OCI-LY7 (cell line): ENCODE results near the gene MINDY3. TPM values are rescaled to one million over a fixed set of nuclear protein-coding genes. Genes with fewer than 3 reads are reported as not detected.

Experiments used
- BruUV-seq: library from RNA; stranded (reverse); fragments of 400-500 nt; replicated peaks from 2 replicates; lab custom pipeline; 2021; lab: Mats Ljungman, UMichigan
- CTCF ChIA-PET: fragments of 300-600 bp; sonication (Branson Sonifier 250); formaldehyde crosslinking; loops from one replicate; lab custom pipeline; 2022; ENCODE audit warnings: antibody characterized with exemption; ENCODE audit not compliant: unreplicated experiment; lab: Charles Lee
- POLR2A ChIA-PET: fragments of 300-600 bp; sonication (Branson Sonifier 250); formaldehyde crosslinking; loops from one replicate; lab custom pipeline; 2022; ENCODE audit warnings: antibody characterized with exemption; lab: Charles Lee
- DNase-seq: peaks from one replicate; pipeline ENCODE4 v3.0.0-alpha.2; 2015; ENCODE audit warnings: low spot score
- H2AFZ ChIP-seq: fragments of 200-600 bp; sonication (generic), shearing (Covaris generic); 2 replicates; pipeline ENCODE4 v1.6.1; 2014; ENCODE audit warnings: mild to moderate bottlenecking, antibody characterized with exemption, low read length, moderate library complexity
- H3K27ac ChIP-seq: fragments of 200-600 bp; sonication (generic); 2 replicates; pipeline ENCODE4 v1.5.1; 2014; ENCODE audit warnings: mixed run types, low read depth, mild to moderate bottlenecking, moderate library complexity, low read length, inconsistent platforms; ENCODE audit not compliant: poor library complexity, severe bottlenecking
- H3K36me3 ChIP-seq: fragments of 200-600 bp; sonication (generic); 2 replicates; pipeline ENCODE4 v1.6.1; 2014; ENCODE audit warnings: mild to moderate bottlenecking, antibody characterized with exemption, low read length, moderate library complexity, mixed read lengths; ENCODE audit not compliant: insufficient read depth
- H3K4me1 ChIP-seq: fragments of 200-600 bp; sonication (generic); 2 replicates; pipeline ENCODE4 v1.5.1; 2014; ENCODE audit warnings: mild to moderate bottlenecking, low read length; ENCODE audit not compliant: insufficient read depth, poor library complexity, severe bottlenecking
- H3K4me2 ChIP-seq: fragments of 200-600 bp; sonication (generic); 2 replicates; pipeline ENCODE4 v1.6.1; 2014; ENCODE audit warnings: mild to moderate bottlenecking, low read length
- H3K4me3 ChIP-seq: fragments of 200-600 bp; sonication (generic); 2 replicates; pipeline ENCODE4 v1.5.1; 2014; ENCODE audit warnings: mild to moderate bottlenecking, low read depth, low read length; ENCODE audit not compliant: poor library complexity, severe bottlenecking
- H3K79me2 ChIP-seq: fragments of 200-600 bp; sonication (generic); 2 replicates; pipeline ENCODE4 v1.6.1; 2016; ENCODE audit warnings: low read depth, mild to moderate bottlenecking, low read length, moderate library complexity, mixed read lengths; ENCODE audit not compliant: insufficient read depth
- H3K9me2 ChIP-seq: fragments of 200-600 bp; sonication (generic); 2 replicates; pipeline ENCODE4 v1.6.1; 2016; ENCODE audit warnings: mild to moderate bottlenecking, low read length, mixed read lengths; ENCODE audit not compliant: insufficient read depth
- H3K9me3 ChIP-seq: fragments of 200-600 bp; sonication (generic); 2 replicates; pipeline ENCODE4 v1.6.1; 2014; ENCODE audit warnings: mild to moderate bottlenecking, mixed run types, low read length, mixed read lengths
- H4K20me1 ChIP-seq: fragments of 200-600 bp; sonication (generic); 2 replicates; pipeline ENCODE4 v1.6.1; 2014; ENCODE audit warnings: mild to moderate bottlenecking, antibody characterized with exemption, low read length, moderate library complexity, mixed read lengths; ENCODE audit not compliant: insufficient read depth
- EZH2phosphoT487 ChIP-seq: fragments of 200-600 bp; sonication (generic); IDR thresholded peaks from 2 replicates; pipeline ENCODE4 v1.6.1; 2018; ENCODE audit warnings: low read depth, borderline replicate concordance, mild to moderate bottlenecking, mixed run types, antibody characterized with exemption, low read length, moderate library complexity, mixed read lengths
- intact Hi-C: fragments of 100-400 bp; cut with micrococcal nuclease; formaldehyde crosslinking; loops from one replicate; pipeline ENCODE4 v1.10.0; 2022; ENCODE audit not compliant: unreplicated experiment
- total RNA-seq, 2 experiments: library from RNA; depleted of rRNA in 1 of 2; stranded (reverse); fragments of >200 nt in 1 of 2; shearing (Covaris generic) in 1 of 2; gene quantifications; 2 replicates each; pipeline ENCODE4 v1.2.3, GENCODE V29; 2014 to 2022
- TF ChIP-seq, protein P1 (sequence below): fragments of 200-600 bp; sonication (generic); conservative IDR thresholded peaks from 2 replicates; pipeline ENCODE4 v1.5.1; 2014; ENCODE audit warnings: mild to moderate bottlenecking, antibody characterized with exemption, low read length, moderate library complexity, mixed read lengths

The MINDY3 gene
- total RNA-seq, 2 experiments from 2014 or later: 15.7 to 23.3 TPM

DNA sequence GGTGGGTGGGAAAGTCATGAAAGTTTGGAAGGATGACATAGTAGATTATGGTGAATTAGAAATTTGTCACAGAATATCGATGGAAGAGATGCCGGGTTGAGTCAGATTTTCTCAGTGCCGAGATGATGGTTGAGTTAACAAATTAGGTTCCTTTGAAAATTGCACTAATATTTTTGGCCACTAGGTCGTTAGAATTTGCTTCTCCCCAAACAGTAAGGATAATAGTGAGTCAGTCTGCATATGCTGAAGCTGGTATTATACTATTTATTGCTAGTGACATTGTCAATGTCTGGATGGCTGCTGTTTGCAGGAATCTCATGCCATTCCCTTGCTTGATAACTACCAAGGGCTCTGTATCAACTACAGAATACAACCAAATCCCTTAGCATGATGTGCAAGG, 37.7 kb upstream of the MINDY3 start:
- Histone ChIP-seq H2AFZ (no peak overlapping the region), H3K4me2 (no peak overlapping the region), H3K79me2 (no peaks in the 10 kb centered on the region), H4K20me1 (no peaks in the 10 kb centered on the region), H3K9me3 (no peaks in the 10 kb centered on the region), H3K4me1 (no peaks in the 10 kb centered on the region), H3K4me3 (no peak overlapping the region), H3K27ac (no peak overlapping the region), H3K36me3 (no peaks in the 10 kb centered on the region), H3K9me2 (no peaks in the 10 kb centered on the region)
- peak; percentile 18 for DNase-seq
- intact Hi-C loops: no loop called here
- no TSS peak for BruUV-seq
- CTCF ChIA-PET: no interaction called here
- TF ChIP-seq, protein P1, sequence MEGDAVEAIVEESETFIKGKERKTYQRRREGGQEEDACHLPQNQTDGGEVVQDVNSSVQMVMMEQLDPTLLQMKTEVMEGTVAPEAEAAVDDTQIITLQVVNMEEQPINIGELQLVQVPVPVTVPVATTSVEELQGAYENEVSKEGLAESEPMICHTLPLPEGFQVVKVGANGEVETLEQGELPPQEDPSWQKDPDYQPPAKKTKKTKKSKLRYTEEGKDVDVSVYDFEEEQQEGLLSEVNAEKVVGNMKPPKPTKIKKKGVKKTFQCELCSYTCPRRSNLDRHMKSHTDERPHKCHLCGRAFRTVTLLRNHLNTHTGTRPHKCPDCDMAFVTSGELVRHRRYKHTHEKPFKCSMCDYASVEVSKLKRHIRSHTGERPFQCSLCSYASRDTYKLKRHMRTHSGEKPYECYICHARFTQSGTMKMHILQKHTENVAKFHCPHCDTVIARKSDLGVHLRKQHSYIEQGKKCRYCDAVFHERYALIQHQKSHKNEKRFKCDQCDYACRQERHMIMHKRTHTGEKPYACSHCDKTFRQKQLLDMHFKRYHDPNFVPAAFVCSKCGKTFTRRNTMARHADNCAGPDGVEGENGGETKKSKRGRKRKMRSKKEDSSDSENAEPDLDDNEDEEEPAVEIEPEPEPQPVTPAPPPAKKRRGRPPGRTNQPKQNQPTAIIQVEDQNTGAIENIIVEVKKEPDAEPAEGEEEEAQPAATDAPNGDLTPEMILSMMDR: peak; percentile 65
- no peak for TF ChIP-seq EZH2phosphoT487
- POLR2A ChIA-PET: no interaction called here

GRCh38 chr10:15897287-15897686, 37.0 kb upstream of the MINDY3 start:
- H3K36me3 ChIP-seq: no peaks in the 10 kb centered on the region
- TF ChIP-seq, protein P1: no peak
- no peak for TF ChIP-seq EZH2phosphoT487
- H2AFZ ChIP-seq: no peak overlapping the region
- no TSS peak for BruUV-seq
- no peaks in the 10 kb centered on the region for H3K4me1 ChIP-seq
- H4K20me1 ChIP-seq: no peaks in the 10 kb centered on the region
- DNase-seq: no peak
- ChIA-PET CTCF (no interaction called here), POLR2A (interaction anchor here (0.6 kb wide), 1 partner anchor 245 kb away, joined by 4 read pairs; no protein-coding TSS in a partner anchor)
- no peak overlapping the region for H3K4me3 ChIP-seq
- no peaks in the 10 kb centered on the region for H3K9me3 ChIP-seq
- no peak overlapping the region for H3K4me2 ChIP-seq
- no peaks in the 10 kb centered on the region for H3K79me2 ChIP-seq
- intact Hi-C loops: no loop called here
- H3K9me2 ChIP-seq: no peaks in the 10 kb centered on the region
- H3K27ac ChIP-seq: no peak overlapping the region

- no peak for DNase-seq
- ChIA-PET CTCF (no interaction called here), POLR2A (interaction anchor here (0.6 kb wide), 1 partner anchor 244 kb away, joined by 4 read pairs; no protein-coding TSS in a partner anchor)
- no TSS peak for BruUV-seq
- Histone ChIP-seq H4K20me1 (no peaks in the 10 kb centered on the region), H3K27ac (no peak overlapping the region), H3K4me1 (no peaks in the 10 kb centered on the region), H2AFZ (no peak overlapping the region), H3K36me3 (no peaks in the 10 kb centered on the region), H3K4me2 (no peak overlapping the region), H3K9me2 (no peaks in the 10 kb centered on the region), H3K9me3 (no peaks in the 10 kb centered on the region), H3K79me2 (no peaks in the 10 kb centered on the region), H3K4me3 (no peak overlapping the region)
- intact Hi-C loops: no loop called here
- TF ChIP-seq, protein P1: no peak
These were observed 36.3 kb upstream of the MINDY3 start for GRCh38 chr10:15896654-15897053.
